Smooth muscle cell (in vitro differentiated cells): Measurements from ENCODE around the gene SLC7A1. TPM values are rescaled to one million over a fixed set of nuclear protein-coding genes. Genes with fewer than 3 reads are reported as not detected.

Experiments
- DNase-seq: peaks from one replicate; lab custom pipeline; 2025; ENCODE audit not compliant: unreplicated experiment; lab: John Stamatoyannopoulos, UW
- H2AFZ ChIP-seq: fragments of 200-600 bp; sonication (generic); 2 replicates; pipeline ENCODE4 v1.6.0; 2016; ENCODE audit warnings: antibody characterized with exemption, low read depth, mild to moderate bottlenecking
- H3F3A ChIP-seq: fragments of 200-600 bp; sonication (generic); 2 replicates; pipeline ENCODE4 v1.6.0; 2017; ENCODE audit warnings: antibody characterized with exemption, low read depth
- H3K27ac ChIP-seq: fragments of 200-600 bp; sonication (generic); 2 replicates; pipeline ENCODE4 v1.5.1; 2016; ENCODE audit warnings: low read depth, mild to moderate bottlenecking
- H3K27me3 ChIP-seq: fragments of 200-600 bp; sonication (generic); 2 replicates; pipeline ENCODE4 v1.6.1; 2016; ENCODE audit warnings: low read depth, mild to moderate bottlenecking
- H3K36me3 ChIP-seq: fragments of 200-600 bp; sonication (generic); 2 replicates; pipeline ENCODE4 v1.5.1; 2016; ENCODE audit warnings: low read depth
- H3K4me1 ChIP-seq: fragments of 200-600 bp; sonication (generic); 2 replicates; pipeline ENCODE4 v1.5.1; 2016; ENCODE audit warnings: low read depth
- H3K4me2 ChIP-seq: fragments of 200-600 bp; sonication (generic); 2 replicates; pipeline ENCODE4 v1.6.0; 2016; ENCODE audit warnings: mild to moderate bottlenecking
- H3K4me3 ChIP-seq: fragments of 200-600 bp; sonication (generic); 2 replicates; pipeline ENCODE4 v1.5.1; 2016; ENCODE audit warnings: mild to moderate bottlenecking
- H3K79me2 ChIP-seq: fragments of 200-600 bp; sonication (generic); 2 replicates; pipeline ENCODE4 v1.6.0; 2016; ENCODE audit warnings: low read depth, mild to moderate bottlenecking
- H3K9ac ChIP-seq: fragments of 200-600 bp; sonication (generic); 2 replicates; pipeline ENCODE4 v1.6.0; 2016; ENCODE audit warnings: low read depth
- H3K9me3 ChIP-seq: fragments of 200-600 bp; sonication (generic); replicated peaks from 2 replicates; pipeline ENCODE4 v1.5.1; 2016; ENCODE audit warnings: low read depth
- H4K20me1 ChIP-seq: fragments of 200-600 bp; sonication (generic); 2 replicates; pipeline ENCODE4 v1.6.0; 2016; ENCODE audit warnings: low read depth
- WGBS: methylation state at CpG from one replicate; pipeline ENCODE4 v1.1.7; 2016; ENCODE audit warnings: low lambda C conversion rate; 5-methylcytosine and 5-hydroxymethylcytosine counted together
- polyA plus RNA-seq: library from polyadenylated mRNA; unstranded; fragments of >200 nt; fragmentation: Nextera tagmentation; extraction: Ambion mirVana; gene quantifications from 2 replicates; pipeline ENCODE4 v1.2.1, GENCODE V29; 2016
- total RNA-seq: library from RNA; depleted of rRNA; stranded (reverse); fragments of >200 nt; gene quantifications from 2 replicates; pipeline ENCODE4 v1.2.3, GENCODE V29; 2014
- TF ChIP-seq, protein P1 (sequence below): fragments of 200-600 bp; sonication (generic); IDR thresholded peaks from 2 replicates; pipeline ENCODE4 v1.5.1; 2017; ENCODE audit warnings: borderline replicate concordance, mild to moderate bottlenecking, antibody characterized with exemption; ENCODE audit not compliant: insufficient read depth, poor library complexity, severe bottlenecking

Gene SLC7A1
- total and polyA plus RNA-seq, 2 experiments from 2014 or later = 7.9 to 36.6 TPM

- Histone ChIP-seq H3K4me2 (no peak overlapping the region), H3F3A (no peaks in the 10 kb centered on the region), H3K27ac (no peak overlapping the region), H3K9ac (no peak overlapping the region), H3K79me2 (no peaks in the 10 kb centered on the region), H3K27me3 (no peaks in the 10 kb centered on the region), H2AFZ (no peak overlapping the region), H3K4me3 (no peak overlapping the region), H3K9me3 (no peaks in the 10 kb centered on the region), H3K36me3 (no peaks in the 10 kb centered on the region), H4K20me1 (no peaks in the 10 kb centered on the region), H3K4me1 (peaks cover 8% of the 10 kb centered on the region)
- WGBS = 91% methylated on average over 22 of the region's 22 CpGs
- TF ChIP-seq, protein P1, sequence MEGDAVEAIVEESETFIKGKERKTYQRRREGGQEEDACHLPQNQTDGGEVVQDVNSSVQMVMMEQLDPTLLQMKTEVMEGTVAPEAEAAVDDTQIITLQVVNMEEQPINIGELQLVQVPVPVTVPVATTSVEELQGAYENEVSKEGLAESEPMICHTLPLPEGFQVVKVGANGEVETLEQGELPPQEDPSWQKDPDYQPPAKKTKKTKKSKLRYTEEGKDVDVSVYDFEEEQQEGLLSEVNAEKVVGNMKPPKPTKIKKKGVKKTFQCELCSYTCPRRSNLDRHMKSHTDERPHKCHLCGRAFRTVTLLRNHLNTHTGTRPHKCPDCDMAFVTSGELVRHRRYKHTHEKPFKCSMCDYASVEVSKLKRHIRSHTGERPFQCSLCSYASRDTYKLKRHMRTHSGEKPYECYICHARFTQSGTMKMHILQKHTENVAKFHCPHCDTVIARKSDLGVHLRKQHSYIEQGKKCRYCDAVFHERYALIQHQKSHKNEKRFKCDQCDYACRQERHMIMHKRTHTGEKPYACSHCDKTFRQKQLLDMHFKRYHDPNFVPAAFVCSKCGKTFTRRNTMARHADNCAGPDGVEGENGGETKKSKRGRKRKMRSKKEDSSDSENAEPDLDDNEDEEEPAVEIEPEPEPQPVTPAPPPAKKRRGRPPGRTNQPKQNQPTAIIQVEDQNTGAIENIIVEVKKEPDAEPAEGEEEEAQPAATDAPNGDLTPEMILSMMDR = no peak
- no peak for DNase-seq
Measured at GRCh38 chr13:29487466-29488454, 107.7 kb downstream of the SLC7A1 start.

- H2AFZ ChIP-seq = no peak overlapping the region
- H4K20me1 ChIP-seq = no peaks in the 10 kb centered on the region
- no peaks in the 10 kb centered on the region for H3K36me3 ChIP-seq
- H3K79me2 ChIP-seq = no peaks in the 10 kb centered on the region
- no peak for DNase-seq
- no peaks in the 10 kb centered on the region for H3K9me3 ChIP-seq
- no peak overlapping the region for H3K9ac ChIP-seq
- no peaks in the 10 kb centered on the region for H3F3A ChIP-seq
- TF ChIP-seq, protein P1 = no peak
- no peak overlapping the region for H3K4me3 ChIP-seq
- H3K27me3 ChIP-seq = no peaks in the 10 kb centered on the region
- peaks cover 8% of the 10 kb centered on the region for H3K4me1 ChIP-seq
- 80% methylated on average over 3 of the region's 3 CpGs for WGBS
- no peak overlapping the region for H3K27ac ChIP-seq
- no peak overlapping the region for H3K4me2 ChIP-seq
Measured at GRCh38 chr13:29486551-29486950, 108.9 kb downstream of the SLC7A1 start.

DNA sequence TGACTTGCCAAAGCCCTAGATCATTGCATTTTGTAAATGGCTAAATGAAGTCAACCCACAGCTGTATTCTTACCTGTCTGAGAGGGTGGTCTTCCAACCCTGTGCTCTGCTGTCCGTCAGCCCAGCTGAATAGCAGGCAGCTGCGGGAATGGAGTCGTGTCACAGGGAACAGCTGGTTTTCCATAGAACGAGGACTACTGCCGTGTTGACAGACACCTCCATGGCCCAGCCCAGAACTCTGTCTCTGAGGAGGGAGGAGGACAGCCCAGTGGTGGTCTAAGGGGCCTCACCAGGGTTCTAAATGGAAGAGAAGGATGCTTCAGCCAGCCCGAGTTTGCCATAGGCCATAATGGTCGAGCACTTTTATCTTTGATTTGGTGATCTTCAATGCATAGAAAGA lies 110.7 kb downstream of the SLC7A1 start:
- no peak overlapping the region for H3K4me3 ChIP-seq
- H3K27me3 ChIP-seq = no peaks in the 10 kb centered on the region
- H4K20me1 ChIP-seq = no peaks in the 10 kb centered on the region
- no peaks in the 10 kb centered on the region for H3K79me2 ChIP-seq
- H3K9ac ChIP-seq = no peak overlapping the region
- H3K9me3 ChIP-seq = no peaks in the 10 kb centered on the region
- no peak for DNase-seq
- no peak overlapping the region for H3K4me2 ChIP-seq
- H3F3A ChIP-seq = no peaks in the 10 kb centered on the region
- H2AFZ ChIP-seq = no peak overlapping the region
- peaks cover 8% of the 10 kb centered on the region for H3K4me1 ChIP-seq
- H3K27ac ChIP-seq = no peak overlapping the region
- TF ChIP-seq, protein P1 = no peak
- H3K36me3 ChIP-seq = no peaks in the 10 kb centered on the region
- WGBS = 83% methylated on average over 7 of the region's 7 CpGs
